GM12801 (cell line): ENCODE measurements around the gene CD9.

Experiments used
- TF ChIP-seq, protein P1 (sequence below): IDR thresholded peaks from one replicate; pipeline ENCODE4 v1.5.1; 2011; ENCODE audit warnings: control low read depth; ENCODE audit not compliant: insufficient read length; ENCODE audit errors: extremely low read depth

CD9 gene

DNA sequence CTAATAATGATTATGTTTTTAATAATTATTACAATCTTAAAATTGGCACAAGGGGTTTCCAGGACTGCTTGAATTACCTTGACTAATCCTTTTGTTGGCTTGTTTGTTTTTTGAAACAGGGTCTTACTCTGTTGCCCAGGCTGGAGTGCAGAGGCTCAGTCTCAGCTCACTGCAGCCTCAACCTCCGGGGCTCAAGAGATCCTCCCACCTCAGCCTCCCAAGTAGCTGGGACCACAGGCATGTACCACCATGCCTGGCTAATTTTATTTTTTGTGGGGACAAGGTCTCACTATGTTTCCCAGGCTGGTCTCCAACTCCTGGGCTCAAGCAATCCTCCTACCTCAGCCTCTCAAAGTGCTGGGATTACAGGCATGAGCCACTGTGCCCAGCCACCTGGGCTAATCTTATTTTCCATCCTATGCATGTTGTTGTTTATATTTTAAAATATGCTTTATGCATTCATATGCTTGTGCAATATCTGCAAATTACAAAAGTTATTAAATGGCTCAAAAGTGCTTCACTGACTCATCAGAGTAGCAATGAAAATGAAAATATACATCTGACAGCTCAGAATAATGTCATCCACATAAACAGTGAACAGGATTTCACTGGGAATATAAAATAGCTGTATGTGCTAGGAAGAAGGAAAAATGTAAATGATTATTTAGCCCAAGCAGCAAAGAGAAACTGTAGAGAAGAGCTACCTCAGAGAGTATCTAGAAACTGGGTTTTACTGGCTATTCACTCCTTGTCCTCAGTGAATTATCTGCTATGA, 85.5 kb downstream of the CD9 start:
- TF ChIP-seq, protein P1, sequence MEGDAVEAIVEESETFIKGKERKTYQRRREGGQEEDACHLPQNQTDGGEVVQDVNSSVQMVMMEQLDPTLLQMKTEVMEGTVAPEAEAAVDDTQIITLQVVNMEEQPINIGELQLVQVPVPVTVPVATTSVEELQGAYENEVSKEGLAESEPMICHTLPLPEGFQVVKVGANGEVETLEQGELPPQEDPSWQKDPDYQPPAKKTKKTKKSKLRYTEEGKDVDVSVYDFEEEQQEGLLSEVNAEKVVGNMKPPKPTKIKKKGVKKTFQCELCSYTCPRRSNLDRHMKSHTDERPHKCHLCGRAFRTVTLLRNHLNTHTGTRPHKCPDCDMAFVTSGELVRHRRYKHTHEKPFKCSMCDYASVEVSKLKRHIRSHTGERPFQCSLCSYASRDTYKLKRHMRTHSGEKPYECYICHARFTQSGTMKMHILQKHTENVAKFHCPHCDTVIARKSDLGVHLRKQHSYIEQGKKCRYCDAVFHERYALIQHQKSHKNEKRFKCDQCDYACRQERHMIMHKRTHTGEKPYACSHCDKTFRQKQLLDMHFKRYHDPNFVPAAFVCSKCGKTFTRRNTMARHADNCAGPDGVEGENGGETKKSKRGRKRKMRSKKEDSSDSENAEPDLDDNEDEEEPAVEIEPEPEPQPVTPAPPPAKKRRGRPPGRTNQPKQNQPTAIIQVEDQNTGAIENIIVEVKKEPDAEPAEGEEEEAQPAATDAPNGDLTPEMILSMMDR: no peak
